ENCODE data around the gene TGFB2. TPM values are rescaled to one million over a fixed set of nuclear protein-coding genes. Genes with fewer than 3 reads are reported as not detected.

TGFB2 gene
- total and polyA plus RNA-seq, 7 donors = 0.23 to 11.8 (median 6.3) TPM

DNA sequence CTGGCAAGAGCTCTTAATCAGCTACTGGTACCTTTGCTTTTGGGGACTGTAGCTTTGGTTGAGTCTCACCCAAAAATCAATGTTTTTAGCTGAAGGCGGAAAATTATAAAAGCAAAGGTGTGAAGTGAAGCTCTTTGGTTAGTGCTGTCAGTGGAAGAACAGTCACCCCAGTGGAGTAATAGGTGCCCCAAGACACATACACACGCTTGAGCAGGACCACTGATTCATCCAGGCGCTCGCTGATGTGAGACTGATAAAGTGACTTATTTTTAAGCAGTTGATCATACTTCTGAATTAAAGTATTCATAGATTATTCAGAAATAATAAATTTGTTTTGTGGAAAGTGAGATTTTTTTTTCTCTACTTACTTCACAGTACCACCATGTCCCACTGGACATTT is 37.1 kb downstream of the TGFB2 start:
- intact Hi-C loops (cut with DNase I) = no loop called here
- Histone ChIP-seq H3K9me3 (no peaks in the 10 kb centered on the region), H3K4me3 (no peak overlapping the region), H3K27me3 (no peaks in the 10 kb centered on the region), H3K27ac (no peak overlapping the region), H3K4me1 (peaks cover 0 to 48% (median 25%) of the 10 kb centered on the region in 4 donors), H3K36me3 (no peaks in the 10 kb centered on the region)
- WGBS, 2 donors = 96% methylated on average over 4 of the region's 4 CpGs
- TF ChIP-seq POLR2AphosphoS5 (IDR thresholded peaks at IDR 0.05) = no peak
- TF ChIP-seq POLR2A (IDR thresholded peaks at IDR 0.05) = no peak
- no peak for TF ChIP-seq EP300 (IDR thresholded peaks at IDR 0.05)
- TF ChIP-seq, protein P1, sequence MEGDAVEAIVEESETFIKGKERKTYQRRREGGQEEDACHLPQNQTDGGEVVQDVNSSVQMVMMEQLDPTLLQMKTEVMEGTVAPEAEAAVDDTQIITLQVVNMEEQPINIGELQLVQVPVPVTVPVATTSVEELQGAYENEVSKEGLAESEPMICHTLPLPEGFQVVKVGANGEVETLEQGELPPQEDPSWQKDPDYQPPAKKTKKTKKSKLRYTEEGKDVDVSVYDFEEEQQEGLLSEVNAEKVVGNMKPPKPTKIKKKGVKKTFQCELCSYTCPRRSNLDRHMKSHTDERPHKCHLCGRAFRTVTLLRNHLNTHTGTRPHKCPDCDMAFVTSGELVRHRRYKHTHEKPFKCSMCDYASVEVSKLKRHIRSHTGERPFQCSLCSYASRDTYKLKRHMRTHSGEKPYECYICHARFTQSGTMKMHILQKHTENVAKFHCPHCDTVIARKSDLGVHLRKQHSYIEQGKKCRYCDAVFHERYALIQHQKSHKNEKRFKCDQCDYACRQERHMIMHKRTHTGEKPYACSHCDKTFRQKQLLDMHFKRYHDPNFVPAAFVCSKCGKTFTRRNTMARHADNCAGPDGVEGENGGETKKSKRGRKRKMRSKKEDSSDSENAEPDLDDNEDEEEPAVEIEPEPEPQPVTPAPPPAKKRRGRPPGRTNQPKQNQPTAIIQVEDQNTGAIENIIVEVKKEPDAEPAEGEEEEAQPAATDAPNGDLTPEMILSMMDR (IDR thresholded peaks at IDR 0.05) = no peak
- DNase-seq = no peak

DNA sequence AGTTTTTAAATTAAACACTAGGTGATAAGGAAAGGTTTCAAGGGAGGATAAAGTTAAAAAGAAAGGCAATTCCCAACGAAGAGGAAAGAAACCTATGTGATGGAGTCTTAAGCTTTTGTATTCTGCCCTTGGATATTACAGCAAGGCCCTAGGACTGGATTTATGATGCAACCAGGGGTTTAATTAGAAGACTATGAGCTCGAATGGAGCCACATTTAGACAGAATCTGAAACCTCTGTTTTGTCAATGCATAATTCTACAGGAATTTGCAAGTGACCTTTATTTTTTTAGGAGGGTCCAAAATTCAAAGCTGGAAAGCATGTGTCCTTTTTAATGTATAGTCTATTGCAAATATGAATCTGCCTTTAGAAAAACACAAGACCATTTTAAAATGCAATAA is 37.9 kb downstream of the TGFB2 start:
- DNase-seq = no peak
- intact Hi-C loops (cut with DNase I) = no loop called here
- Histone ChIP-seq H3K4me3 (no peak overlapping the region), H3K27me3 (no peaks in the 10 kb centered on the region), H3K27ac (no peak overlapping the region), H3K9me3 (no peaks in the 10 kb centered on the region), H3K4me1 (peaks cover 0 to 41% (median 19%) of the 10 kb centered on the region in 4 donors), H3K36me3 (no peaks in the 10 kb centered on the region)
- WGBS, 2 donors = 54 to 80% methylated on average over 2 of the region's 2 CpGs
- TF ChIP-seq, protein P1 (IDR thresholded peaks at IDR 0.05) = no peak
- no peak for TF ChIP-seq POLR2A (IDR thresholded peaks at IDR 0.05)
- TF ChIP-seq POLR2AphosphoS5 (IDR thresholded peaks at IDR 0.05) = no peak
- TF ChIP-seq EP300 (IDR thresholded peaks at IDR 0.05) = no peak

DNA sequence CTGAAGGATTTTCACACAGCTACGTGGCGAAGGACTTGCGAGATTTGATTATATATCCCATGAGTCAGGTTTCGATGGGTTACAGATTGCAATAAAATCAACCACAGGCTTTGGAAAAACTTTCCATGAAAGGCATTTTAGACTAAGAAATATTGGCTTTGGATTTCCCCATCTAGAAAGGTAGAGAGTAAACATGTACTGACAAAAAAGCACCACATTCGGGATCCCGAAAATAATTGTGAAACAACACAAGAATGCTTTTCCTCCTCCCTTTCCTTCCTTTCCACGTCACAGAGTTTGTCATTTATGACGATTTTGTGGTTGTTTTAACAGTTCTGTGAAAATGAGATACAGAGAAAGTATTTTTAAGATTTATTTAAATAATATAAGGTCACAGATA is 38.5 kb downstream of the TGFB2 start:
- DNase-seq = no peak
- intact Hi-C loops (cut with DNase I) = no loop called here
- no peak for TF ChIP-seq POLR2A (IDR thresholded peaks at IDR 0.05)
- TF ChIP-seq, protein P1 (IDR thresholded peaks at IDR 0.05) = no peak
- TF ChIP-seq POLR2AphosphoS5 (IDR thresholded peaks at IDR 0.05) = no peak
- no peak for TF ChIP-seq EP300 (IDR thresholded peaks at IDR 0.05)
- 65 to 73% methylated on average over 8 of the region's 8 CpGs for WGBS, 2 donors
- Histone ChIP-seq H3K4me1 (peaks cover 0 to 41% (median 19%) of the 10 kb centered on the region in 4 donors), H3K9me3 (no peaks in the 10 kb centered on the region), H3K4me3 (no peak overlapping the region), H3K36me3 (no peaks in the 10 kb centered on the region), H3K27ac (no peak overlapping the region), H3K27me3 (no peaks in the 10 kb centered on the region)

DNA sequence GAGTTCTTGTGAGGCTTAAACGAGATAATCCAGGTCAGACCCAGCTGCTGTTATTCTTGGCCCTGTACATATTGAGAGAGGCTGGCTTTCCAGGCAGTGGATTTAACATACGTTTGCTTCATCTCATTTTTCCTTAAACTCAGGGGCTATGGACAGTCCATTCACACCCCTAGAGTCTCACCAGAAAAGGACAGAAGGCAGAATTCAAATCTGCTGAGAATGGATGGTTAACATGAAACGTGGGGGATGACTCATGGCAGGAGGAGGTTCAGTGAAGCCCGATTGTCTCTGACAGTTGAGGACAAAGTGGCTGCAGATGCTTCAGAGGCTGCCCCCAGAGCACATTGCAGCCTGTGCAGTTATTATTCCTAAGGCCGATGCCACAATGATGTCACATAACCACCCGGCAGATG is 39.5 kb downstream of the TGFB2 start:
- TF ChIP-seq POLR2A (IDR thresholded peaks at IDR 0.05) (no peak), POLR2AphosphoS5 (IDR thresholded peaks at IDR 0.05) (no peak), EP300 (IDR thresholded peaks at IDR 0.05) (no peak)
- TF ChIP-seq, protein P1 (IDR thresholded peaks at IDR 0.05) = no peak
- peaks cover 0 to 41% (median 17%) of the 10 kb centered on the region in 4 donors for H3K4me1 ChIP-seq
- H3K36me3 ChIP-seq = no peaks in the 10 kb centered on the region
- no peak for DNase-seq
- intact Hi-C loops (cut with DNase I) = no loop called here
- no peaks in the 10 kb centered on the region for H3K9me3 ChIP-seq
- H3K27me3 ChIP-seq = no peaks in the 10 kb centered on the region
- WGBS, 2 donors = 67 to 76% methylated on average over 6 of the region's 6 CpGs
- no peak overlapping the region for H3K27ac ChIP-seq
- no peak overlapping the region for H3K4me3 ChIP-seq

DNA sequence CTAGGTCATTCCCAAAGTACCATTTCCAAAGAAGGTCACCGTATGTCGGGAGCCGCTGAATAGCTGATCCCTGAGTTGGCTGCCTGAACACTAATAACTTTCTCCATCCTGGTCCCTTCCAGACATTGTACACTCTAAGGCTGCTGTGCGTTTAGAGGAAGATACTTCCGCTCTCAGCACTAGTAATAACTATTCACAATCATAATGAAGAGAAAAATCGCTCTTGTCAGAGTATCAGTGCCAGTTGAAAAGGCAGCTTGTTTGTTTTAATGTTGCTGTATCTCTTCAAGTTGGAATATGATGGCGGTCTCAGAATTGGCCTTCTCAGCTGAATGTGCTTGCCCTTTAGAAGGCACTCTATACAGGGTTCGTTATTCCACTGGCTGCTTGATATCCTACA is 43.5 kb downstream of the TGFB2 start:
- no peaks in the 10 kb centered on the region for H3K27me3 ChIP-seq
- H3K4me3 ChIP-seq = no peak overlapping the region
- intact Hi-C loops (cut with DNase I) = no loop called here
- TF ChIP-seq EP300 (IDR thresholded peaks at IDR 0.05) = no peak
- TF ChIP-seq, protein P1 (IDR thresholded peaks at IDR 0.05) = no peak
- no peak for TF ChIP-seq POLR2A (IDR thresholded peaks at IDR 0.05)
- TF ChIP-seq POLR2AphosphoS5 (IDR thresholded peaks at IDR 0.05) = no peak
- no peaks in the 10 kb centered on the region for H3K9me3 ChIP-seq
- no peaks in the 10 kb centered on the region for H3K36me3 ChIP-seq
- H3K27ac ChIP-seq = no peak overlapping the region
- H3K4me1 ChIP-seq = peaks cover 0 to 16% (median 5%) of the 10 kb centered on the region in 4 donors
- 90 to 94% methylated on average over 8 of the region's 8 CpGs for WGBS, 2 donors
- no peak for DNase-seq

Measured in sigmoid colon (tissue), 7 donors.